Neural cell (in vitro differentiated cells): ENCODE data around the gene ENOX1. TPM values are rescaled to one million over a fixed set of nuclear protein-coding genes. Genes with fewer than 3 reads are reported as not detected.

Experiments
- H2AFZ ChIP-seq: fragments of 200-600, 300-800 bp; sonication (generic), shearing (Covaris generic); 2 replicates; pipeline ENCODE4 v1.6.0; 2014; ENCODE audit warnings: low read depth, mild to moderate bottlenecking, antibody characterized with exemption, low read length, moderate library complexity
- H3F3A ChIP-seq: fragments of 200-600 bp; shearing (Covaris generic); 2 replicates; pipeline ENCODE4 v1.6.1; 2016; ENCODE audit warnings: mild to moderate bottlenecking, moderate library complexity, mixed read lengths, antibody characterized with exemption, low read length; ENCODE audit not compliant: insufficient read depth, poor library complexity, severe bottlenecking
- H3K27ac ChIP-seq: fragments of 200-600, 300-800 bp; sonication (generic), shearing (Covaris generic); 2 replicates; pipeline ENCODE4 v1.5.1; 2014; ENCODE audit warnings: mild to moderate bottlenecking, low read length, moderate library complexity
- H3K27me3 ChIP-seq: fragments of 300-800, 200-600 bp; sonication (generic), shearing (Covaris generic); 2 replicates; pipeline ENCODE4 v1.6.0; 2014; ENCODE audit warnings: mild to moderate bottlenecking, low read depth, low read length, moderate library complexity; ENCODE audit not compliant: insufficient read depth
- H3K36me3 ChIP-seq: fragments of 300-800, 200-600 bp; sonication (generic), shearing (Covaris generic); 2 replicates; pipeline ENCODE4 v1.5.1; 2014; ENCODE audit warnings: mild to moderate bottlenecking, antibody characterized with exemption, low read length, moderate library complexity; ENCODE audit not compliant: insufficient read depth
- H3K4me2 ChIP-seq: fragments of 300-800, 200-600 bp; sonication (generic), shearing (Covaris generic); 2 replicates; pipeline ENCODE4 v1.6.0; 2014; ENCODE audit warnings: mild to moderate bottlenecking, low read length
- H3K4me3 ChIP-seq: fragments of 300-800, 200-600 bp; sonication (generic), shearing (Covaris generic); 2 replicates; pipeline ENCODE4 v1.5.1; 2014; ENCODE audit warnings: mild to moderate bottlenecking, low read length, moderate library complexity
- H3K79me2 ChIP-seq: fragments of 200-600 bp; shearing (Covaris generic); replicated peaks from 2 replicates; pipeline ENCODE4 v1.6.0; 2014; ENCODE audit warnings: mild to moderate bottlenecking, low read length, moderate library complexity; ENCODE audit not compliant: insufficient read depth
- H3K9ac ChIP-seq: fragments of 300-800, 200-600 bp; sonication (generic), shearing (Covaris generic); 2 replicates; pipeline ENCODE4 v1.6.1; 2016; ENCODE audit warnings: mild to moderate bottlenecking, low read length, mixed read lengths
- H3K9me2 ChIP-seq: fragments of 200-600 bp; shearing (Covaris generic); 2 replicates; pipeline ENCODE4 v1.6.1; 2016; ENCODE audit warnings: mild to moderate bottlenecking, low read length, mixed read lengths; ENCODE audit not compliant: insufficient read depth
- H3K9me3 ChIP-seq: fragments of 200-600, 300-800 bp; sonication (generic), shearing (Covaris generic); 2 replicates; pipeline ENCODE4 v1.6.1; 2016; ENCODE audit warnings: mild to moderate bottlenecking, mixed run types, low read length, moderate library complexity, mixed read lengths
- H4K20me1 ChIP-seq: fragments of 200-600 bp; shearing (Covaris generic); 2 replicates; pipeline ENCODE4 v1.6.1; 2016; ENCODE audit warnings: mild to moderate bottlenecking, mixed run types; ENCODE audit not compliant: insufficient read depth
- CTCF ChIP-seq: fragments of 450-650 bp; IDR thresholded peaks from 2 replicates; pipeline ENCODE4 v1.5.1; 2014; ENCODE audit warnings: antibody characterized with exemption, mild to moderate bottlenecking, moderate library complexity; ENCODE audit not compliant: poor library complexity, severe bottlenecking
- EP300 ChIP-seq: fragments of 450-650 bp; conservative IDR thresholded peaks from 2 replicates; pipeline ENCODE4 v1.6.1; 2014; ENCODE audit warnings: antibody characterized with exemption, mild to moderate bottlenecking, moderate library complexity; ENCODE audit not compliant: poor library complexity, severe bottlenecking
- EZH2 ChIP-seq: fragments of 200-600, 300-800 bp; shearing (Covaris generic), sonication (generic); IDR thresholded peaks from 2 replicates; pipeline ENCODE4 v1.6.1; 2014; ENCODE audit warnings: antibody characterized with exemption, low read length, borderline replicate concordance, mild to moderate bottlenecking; ENCODE audit not compliant: insufficient read depth, poor library complexity, severe bottlenecking
- MXI1 ChIP-seq: fragments of 450-650 bp; conservative IDR thresholded peaks from 2 replicates; pipeline ENCODE4 v1.6.1; 2014; ENCODE audit warnings: antibody characterized with exemption, mild to moderate bottlenecking; ENCODE audit not compliant: poor library complexity, severe bottlenecking
- POLR2AphosphoS5 ChIP-seq: IDR thresholded peaks from 2 replicates; pipeline ENCODE4 v1.6.1; 2012
- RAD21 ChIP-seq: fragments of 450-650 bp; conservative IDR thresholded peaks from 2 replicates; pipeline ENCODE4 v1.6.1; 2014; ENCODE audit warnings: antibody characterized with exemption, mild to moderate bottlenecking, moderate library complexity
- REST ChIP-seq: IDR thresholded peaks from 2 replicates; pipeline ENCODE4 v1.6.1; 2012; ENCODE audit warnings: borderline replicate concordance
- SMC3 ChIP-seq: fragments of 450-650 bp; conservative IDR thresholded peaks from 2 replicates; pipeline ENCODE4 v1.6.1; 2014; ENCODE audit warnings: antibody characterized with exemption, mild to moderate bottlenecking, moderate library complexity; ENCODE audit not compliant: poor library complexity
- TAF1 ChIP-seq: IDR thresholded peaks from 2 replicates; pipeline ENCODE4 v1.6.1; 2012; ENCODE audit warnings: low read depth
- polyA plus RNA-seq: library from polyadenylated mRNA; depleted of rRNA; stranded (reverse); fragments of >200 nt; gene quantifications from 2 replicates; pipeline ENCODE4 v1.2.3, GENCODE V29; 2014

Gene ENOX1
- polyA plus RNA-seq, 1 donor from 2014 or later: 42.6 TPM

GRCh38 chr13:43411741-43412140 lies 375.0 kb downstream of the ENOX1 start:
- Histone ChIP-seq H3K36me3 (no peaks in the 10 kb centered on the region), H4K20me1 (no peaks in the 10 kb centered on the region), H3K9me3 (peaks cover 3% of the 10 kb centered on the region), H3K9ac (no peak overlapping the region), H3F3A (no peaks in the 10 kb centered on the region), H3K4me3 (no peak overlapping the region), H2AFZ (no peak overlapping the region), H3K9me2 (no peaks in the 10 kb centered on the region), H3K27ac (no peak overlapping the region), H3K79me2 (no peaks in the 10 kb centered on the region), H3K27me3 (no peaks in the 10 kb centered on the region), H3K4me2 (no peak overlapping the region)
- no peak for TF ChIP-seq POLR2AphosphoS5
- no peak for TF ChIP-seq SMC3
- no peak for TF ChIP-seq EZH2
- TF ChIP-seq RAD21: no peak
- TF ChIP-seq EP300: no peak
- no peak for TF ChIP-seq CTCF
- no peak for TF ChIP-seq REST
- no peak for TF ChIP-seq MXI1
- no peak for TF ChIP-seq TAF1

- H3K9me2 ChIP-seq: no peaks in the 10 kb centered on the region
- no peaks in the 10 kb centered on the region for H3K79me2 ChIP-seq
- H3K4me2 ChIP-seq: no peak overlapping the region
- H3K9me3 ChIP-seq: peaks cover 3% of the 10 kb centered on the region
- H3F3A ChIP-seq: no peaks in the 10 kb centered on the region
- no peak overlapping the region for H2AFZ ChIP-seq
- no peak overlapping the region for H3K27ac ChIP-seq
- TF ChIP-seq REST: no peak
- TF ChIP-seq EZH2: no peak
- no peak for TF ChIP-seq RAD21
- no peak for TF ChIP-seq CTCF
- no peak for TF ChIP-seq MXI1
- no peak for TF ChIP-seq SMC3
- TF ChIP-seq POLR2AphosphoS5: no peak
- TF ChIP-seq TAF1: no peak
- TF ChIP-seq EP300: no peak
- H3K27me3 ChIP-seq: no peaks in the 10 kb centered on the region
- no peak overlapping the region for H3K4me3 ChIP-seq
- H4K20me1 ChIP-seq: no peaks in the 10 kb centered on the region
- H3K36me3 ChIP-seq: no peaks in the 10 kb centered on the region
- no peak overlapping the region for H3K9ac ChIP-seq
Observed at GRCh38 chr13:43411211-43411610, 375.6 kb downstream of the ENOX1 start.
